HepG2 (cell line): Measurements from ENCODE around the gene NRG3. TPM values are rescaled to one million over a fixed set of nuclear protein-coding genes. Genes with fewer than 3 reads are reported as not detected.

ENCODE experiments used
- ATAC-seq: fragments of 200-7000 bp; cut with Tn5 transposase; 3 replicates; pipeline ENCODE4 v1.9.1; 2020; ENCODE audit warnings: mild to moderate bottlenecking, moderate library complexity
- BruUV-seq: library from RNA; stranded (reverse); fragments of 400-500 nt; replicated peaks from 2 replicates; lab custom pipeline; 2021; lab: Mats Ljungman, UMichigan
- CTCF ChIA-PET: fragments of 300-600 bp; formaldehyde crosslinking; extraction: SDS; loops from one replicate; lab custom pipeline; 2021; ENCODE audit warnings: low total read pairs, inconsistent platforms, low intra/inter-chr PET ratio; lab: Yijun Ruan, JAX
- POLR2A ChIA-PET: fragments of 350-600 bp; sonication (Branson Sonifier 250); formaldehyde crosslinking; loops from one replicate; lab custom pipeline; 2020; ENCODE audit warnings: antibody characterized with exemption, inconsistent platforms; lab: Yijun Ruan, JAX
- DNase-seq: peaks from one replicate; pipeline ENCODE4 v3.0.0-alpha.2; 2015; ENCODE audit warnings: low spot score
- FAIRE-seq: peaks from 3 replicates; lab custom pipeline; 2011; peaks lifted over from hg19 to GRCh38; lab: Jason Lieb, UNC
- H2AFZ ChIP-seq: one replicate; pipeline ENCODE4 v1.6.1; 2011; ENCODE audit warnings: low read length, inconsistent platforms
- H3K27ac ChIP-seq: fragments of 300-600 bp; 3 replicates; pipeline ENCODE4 v1.8.0; 2011; ENCODE audit warnings: mixed run types, mild to moderate bottlenecking, mixed read lengths, low read length, inconsistent platforms; ENCODE audit not compliant: insufficient read depth; ENCODE audit errors: extremely low read length
- H3K27me3 ChIP-seq, 2 experiments: fragments of 200-600 bp in 1 of 2; 2 replicates in 1 of 2; 3 replicates in 1 of 2; pipeline versions ENCODE4 v1.6.0 to v1.8.0; 2011; ENCODE audit warnings: low read length in 2 of 2, mild to moderate bottlenecking in 2 of 2, moderate library complexity in 2 of 2, inconsistent platforms in 1 of 2; ENCODE audit not compliant: insufficient read depth in 2 of 2, control insufficient read depth in 1 of 2
- H3K36me3 ChIP-seq, 2 experiments: fragments of 200-600 bp in 1 of 2; replicated peaks in 1 of 2; 2 replicates in 1 of 2; 3 replicates in 1 of 2; pipeline versions ENCODE4 v1.5.1 to v1.8.0; 2011; ENCODE audit warnings: low read length in 2 of 2, inconsistent platforms in 1 of 2; ENCODE audit not compliant: insufficient read depth in 2 of 2, control insufficient read depth in 1 of 2
- H3K4me1 ChIP-seq: 2 replicates; pipeline ENCODE4 v1.5.1; 2012; ENCODE audit warnings: low read length, inconsistent platforms; ENCODE audit not compliant: insufficient read depth
- H3K4me2 ChIP-seq: 2 replicates; pipeline ENCODE4 v1.6.0; 2011; ENCODE audit warnings: low read depth, low read length, inconsistent platforms
- H3K4me3 ChIP-seq, 3 experiments: fragments of 200-600 bp in 1 of 3; sonication (generic), shearing (Covaris generic) in 1 of 3; replicated peaks in 1 of 3; 2 replicates each; pipeline ENCODE4 v1.5.1; 2011 to 2016; ENCODE audit warnings: low read length in 3 of 3, inconsistent platforms in 2 of 3, low read depth in 2 of 3, mild to moderate bottlenecking in 2 of 3, control low read depth in 1 of 3, mixed read lengths in 1 of 3; ENCODE audit not compliant: insufficient read depth in 1 of 3
- H3K79me2 ChIP-seq: one replicate; pipeline ENCODE4 v1.6.1; 2011; ENCODE audit warnings: low read length, inconsistent platforms; ENCODE audit not compliant: insufficient read depth
- H3K9ac ChIP-seq: 2 replicates; pipeline ENCODE4 v1.6.0; 2011; ENCODE audit warnings: mild to moderate bottlenecking, low read depth, low read length, inconsistent platforms; ENCODE audit not compliant: insufficient read depth
- H3K9me3 ChIP-seq: 2 replicates; pipeline ENCODE4 v1.5.1; 2012; ENCODE audit warnings: mild to moderate bottlenecking, low read length
- H4K20me1 ChIP-seq: 2 replicates; pipeline ENCODE4 v1.6.0; 2011; ENCODE audit warnings: inconsistent platforms, mild to moderate bottlenecking, low read length, moderate library complexity; ENCODE audit not compliant: insufficient read depth
- KDM2A ChIP-seq: sonication (generic); formaldehyde crosslinking; IDR thresholded peaks from 2 replicates; pipeline ENCODE4 v1.4.0; 2020; ENCODE audit warnings: low read depth, missing genetic modification reagents, borderline replicate concordance
- MAFF ChIP-seq: IDR thresholded peaks from 2 replicates; pipeline ENCODE4 v1.6.1; 2011; ENCODE audit warnings: low read depth, low read length, improper control_type of control experiment
- MAFK ChIP-seq, 2 experiments: IDR thresholded peaks in 1 of 2; conservative IDR thresholded peaks in 1 of 2; 2 replicates each; pipeline ENCODE4 v1.6.1; 2011; ENCODE audit warnings: improper control_type of control experiment in 2 of 2, low read length in 2 of 2
- NCOA5 ChIP-seq: sonication (generic); formaldehyde crosslinking; IDR thresholded peaks from 2 replicates; pipeline ENCODE4 v1.4.0; 2020; ENCODE audit warnings: missing genetic modification reagents
- NR2C2 ChIP-seq: sonication (generic); formaldehyde crosslinking; IDR thresholded peaks from 2 replicates; pipeline ENCODE4 v1.4.0; 2020; ENCODE audit warnings: missing genetic modification reagents, mild to moderate bottlenecking, moderate library complexity, borderline replicate concordance
- RBFOX2 ChIP-seq: fragments of 200-400 bp; formaldehyde crosslinking; IDR thresholded peaks from 2 replicates; pipeline ENCODE4 v1.6.1; 2017; ENCODE audit warnings: low read depth, mild to moderate bottlenecking, low read length
- TMF1 ChIP-seq: sonication (generic); formaldehyde crosslinking; IDR thresholded peaks from 2 replicates; pipeline ENCODE4 v1.8.1; 2022; ENCODE audit warnings: low read depth, missing genetic modification reagents
- TOE1 ChIP-seq: sonication (generic); formaldehyde crosslinking; IDR thresholded peaks from 2 replicates; pipeline ENCODE4 v1.4.0; 2020; ENCODE audit warnings: mild to moderate bottlenecking, missing genetic modification reagents
- WIZ ChIP-seq: sonication (generic); formaldehyde crosslinking; IDR thresholded peaks from 2 replicates; pipeline ENCODE4 v1.5.1; 2020; ENCODE audit warnings: mild to moderate bottlenecking, missing genetic modification reagents
- ZEB1 ChIP-seq: IDR thresholded peaks from 2 replicates; pipeline ENCODE4 v1.6.1; 2012; ENCODE audit warnings: mild to moderate bottlenecking, low read depth, inconsistent platforms; ENCODE audit not compliant: insufficient replicate concordance
- ZFP90 ChIP-seq: sonication (generic); formaldehyde crosslinking; IDR thresholded peaks from 2 replicates; pipeline ENCODE4 v1.8.0; 2022; ENCODE audit warnings: missing genetic modification reagents, mild to moderate bottlenecking, inconsistent platforms, borderline replicate concordance
- ZNF124 ChIP-seq: sonication (generic); formaldehyde crosslinking; IDR thresholded peaks from 2 replicates; pipeline ENCODE4 v1.4.0; 2020; ENCODE audit warnings: missing genetic modification reagents
- ZNF430 ChIP-seq: sonication (generic); formaldehyde crosslinking; IDR thresholded peaks from 2 replicates; pipeline ENCODE4 v1.9.0; 2021; ENCODE audit warnings: mild to moderate bottlenecking, missing genetic modification reagents
- ZNF501 ChIP-seq: sonication (generic); formaldehyde crosslinking; IDR thresholded peaks from 2 replicates; pipeline ENCODE4 v1.5.1; 2020; ENCODE audit warnings: mild to moderate bottlenecking, moderate library complexity, missing genetic modification reagents
- WGBS: methylation state at CpG from one replicate; pipeline ENCODE4 v1.1.6; 2017; ENCODE audit warnings: low lambda C conversion rate; 5-methylcytosine and 5-hydroxymethylcytosine counted together
- in situ Hi-C: cut with HindIII; loops from 2 replicates; pipeline ENCODE4 v1.10.0; 2017; ENCODE audit warnings: low pct_unique_long_range_greater_than_20kb; ENCODE audit not compliant: extremely low pct_ligation_motif_present
- intact Hi-C: fragments of 100-400 bp; cut with micrococcal nuclease; formaldehyde crosslinking; loops from one replicate; pipeline ENCODE4 v1.10.0; 2022; ENCODE audit not compliant: unreplicated experiment
- polyA plus RNA-seq, 8 experiments: library from polyadenylated mRNA; depleted of rRNA in 3 of 8; stranded (reverse) in 7 of 8; unstranded in 1 of 8; fragments of >200 nt; fragmentation: Illumina TruSeq in 4 of 8; extraction: Trizol in 4 of 8; gene quantifications; 2 replicates each; pipeline versions ENCODE4 v1.2.1 to v1.2.3, GENCODE V29; 2011 to 2016; ENCODE audit warnings: low read depth in 4 of 8, missing spikeins in 1 of 8, mixed read lengths in 1 of 8; ENCODE audit not compliant: insufficient read depth in 1 of 8
- total RNA-seq, 5 experiments: library from RNA; depleted of rRNA; stranded (reverse); fragments of >200 nt; fragmentation: Illumina TruSeq; extraction: Trizol; gene quantifications; 2 replicates each; pipeline ENCODE4 v1.2.3, GENCODE V29; 2016; ENCODE audit warnings: low read depth in 1 of 5
- TF ChIP-seq, protein P1 (sequence below): sonication (generic); formaldehyde crosslinking; IDR thresholded peaks from 2 replicates; pipeline ENCODE4 v1.4.0; 2020; ENCODE audit warnings: mild to moderate bottlenecking, missing genetic modification reagents

Gene NRG3
- total and polyA plus RNA-seq, 2 of the 13 experiments (the other 11 are each of a cell fraction or from before 2014, with no cell fraction given): not detected

DNA sequence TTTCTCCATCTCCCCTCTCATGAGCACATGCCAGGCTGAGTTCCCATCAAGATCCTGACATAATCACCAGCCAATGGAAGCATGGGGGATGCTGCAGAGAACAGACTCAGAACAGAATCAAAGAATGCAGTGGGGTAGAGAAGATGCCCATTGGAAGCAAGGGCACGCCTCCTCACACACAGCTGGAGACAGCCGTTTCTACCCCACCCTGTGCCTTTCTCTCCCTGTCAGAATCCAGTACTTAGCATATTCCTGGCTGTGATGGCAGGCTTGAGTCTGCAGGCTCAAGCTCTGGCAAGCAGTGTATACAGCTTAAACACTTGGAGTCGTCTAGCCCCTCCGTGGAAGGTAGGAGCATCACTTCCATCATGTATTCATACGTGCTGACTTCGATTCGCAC lies 867.9 kb downstream of the NRG3 start:
- CTCF ChIA-PET: no interaction called here
- no peaks in the 10 kb centered on the region for H3K4me1 ChIP-seq
- in situ Hi-C loops (no loop called here), intact Hi-C loops (no loop called here)
- no peak overlapping the region for H3K4me2 ChIP-seq
- no peak for DNase-seq
- POLR2A ChIA-PET: no interaction called here
- H3K36me3 ChIP-seq: no peaks in the 10 kb centered on the region
- no peak overlapping the region for H2AFZ ChIP-seq
- FAIRE-seq: no peak
- TF ChIP-seq RBFOX2 (no peak), WIZ (CRISPR knock-in tag) (no peak)
- TF ChIP-seq, protein P1, sequence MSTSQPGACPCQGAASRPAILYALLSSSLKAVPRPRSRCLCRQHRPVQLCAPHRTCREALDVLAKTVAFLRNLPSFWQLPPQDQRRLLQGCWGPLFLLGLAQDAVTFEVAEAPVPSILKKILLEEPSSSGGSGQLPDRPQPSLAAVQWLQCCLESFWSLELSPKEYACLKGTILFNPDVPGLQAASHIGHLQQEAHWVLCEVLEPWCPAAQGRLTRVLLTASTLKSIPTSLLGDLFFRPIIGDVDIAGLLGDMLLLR (CRISPR knock-in tag): no peak
- H3K27ac ChIP-seq: no peak overlapping the region
- H3K79me2 ChIP-seq: no peaks in the 10 kb centered on the region
- H3K9me3 ChIP-seq: peaks cover 62% of the 10 kb centered on the region
- WGBS: 52% methylated on average over 7 of the region's 7 CpGs
- no peaks in the 10 kb centered on the region for H3K27me3 ChIP-seq
- no peaks in the 10 kb centered on the region for H4K20me1 ChIP-seq
- BruUV-seq: no TSS peak
- H3K4me3 ChIP-seq: no peak overlapping the region
- no peak overlapping the region for H3K9ac ChIP-seq
- no peak for ATAC-seq

DNA sequence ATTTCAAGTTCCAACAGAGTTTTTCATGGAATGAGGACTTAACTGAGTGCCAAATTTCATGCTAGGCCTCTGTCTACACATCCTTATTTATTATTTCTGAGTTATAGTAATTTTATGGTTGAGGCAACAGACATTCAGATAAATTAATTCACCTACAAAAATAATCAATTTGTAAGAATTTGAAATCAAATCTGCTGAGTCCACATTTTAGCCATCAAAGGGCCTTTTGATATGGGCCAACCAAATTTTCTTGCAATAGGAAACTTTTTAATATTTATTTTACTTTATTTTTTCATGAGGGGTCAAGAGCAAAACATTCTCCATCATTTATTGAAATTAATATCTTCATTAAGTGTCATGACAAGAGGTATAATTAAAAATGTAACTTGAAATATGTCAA lies 875.5 kb downstream of the NRG3 start:
- intact Hi-C loops (no loop called here), in situ Hi-C loops (no loop called here)
- TF ChIP-seq ZEB1: no peak
- TF ChIP-seq NCOA5: no peak
- TF ChIP-seq ZFP90 (CRISPR knock-in tag): no peak
- no peak for TF ChIP-seq ZNF501
- TF ChIP-seq MAFF: peak; percentile 72
- no peak for TF ChIP-seq ZNF124 (CRISPR knock-in tag)
- no peak for TF ChIP-seq TMF1 (CRISPR knock-in tag)
- peak; percentile 70 to 87; a peak in 3 of 4 replicates for TF ChIP-seq MAFK (conservative IDR thresholded peaks at IDR 0.05 in 1 of 2, IDR thresholded peaks at IDR 0.05 in 1 of 2; ENCODE audit: low read length in 2 of 2)
- no peak for TF ChIP-seq NR2C2 (CRISPR knock-in tag)
- TF ChIP-seq TOE1 (CRISPR knock-in tag): no peak
- TF ChIP-seq ZNF430: no peak
- TF ChIP-seq KDM2A (CRISPR knock-in tag): no peak
- BruUV-seq: no TSS peak
- H3K27me3 ChIP-seq: no peaks in the 10 kb centered on the region
- no peaks in the 10 kb centered on the region for H4K20me1 ChIP-seq
- H3K36me3 ChIP-seq: no peaks in the 10 kb centered on the region
- FAIRE-seq (no peak), ATAC-seq (no peak), DNase-seq (no peak)
- H3K4me1 ChIP-seq: no peaks in the 10 kb centered on the region
- no peak overlapping the region for H3K27ac ChIP-seq
- no peak overlapping the region for H3K4me2 ChIP-seq
- H3K4me3 ChIP-seq: no peak overlapping the region
- no peaks in the 10 kb centered on the region for H3K79me2 ChIP-seq
- ChIA-PET CTCF (no interaction called here), POLR2A (no interaction called here)
- peaks cover 39% of the 10 kb centered on the region for H3K9me3 ChIP-seq
- H3K9ac ChIP-seq: no peak overlapping the region
- no peak overlapping the region for H2AFZ ChIP-seq
